Measurements from ENCODE around the gene RYR3.

Gene RYR3

DNA sequence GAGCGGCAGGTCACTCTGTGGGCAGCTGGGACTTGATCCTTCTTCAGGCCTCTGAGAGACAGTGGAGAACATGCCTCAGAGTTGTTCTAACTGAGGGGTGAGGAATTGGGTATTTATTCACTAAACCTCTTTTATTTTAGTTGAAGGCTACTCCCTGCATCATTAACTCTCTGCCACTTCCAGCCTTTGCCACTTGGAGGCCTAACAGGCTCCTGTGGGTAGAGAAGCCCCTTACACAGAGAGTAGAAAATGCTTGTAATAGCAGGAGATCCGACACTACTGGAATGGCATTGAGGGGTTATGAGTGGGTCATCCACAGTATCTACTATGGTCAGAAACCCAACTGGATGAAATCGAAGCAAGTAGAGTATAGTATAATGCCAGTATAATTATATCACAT is 81.7 kb downstream of the RYR3 start:
- DNase-seq, result no peak

GRCh38 chr15:33393546-33393945 is 82.8 kb downstream of the RYR3 start:
- DNase-seq, result no peak

DNA sequence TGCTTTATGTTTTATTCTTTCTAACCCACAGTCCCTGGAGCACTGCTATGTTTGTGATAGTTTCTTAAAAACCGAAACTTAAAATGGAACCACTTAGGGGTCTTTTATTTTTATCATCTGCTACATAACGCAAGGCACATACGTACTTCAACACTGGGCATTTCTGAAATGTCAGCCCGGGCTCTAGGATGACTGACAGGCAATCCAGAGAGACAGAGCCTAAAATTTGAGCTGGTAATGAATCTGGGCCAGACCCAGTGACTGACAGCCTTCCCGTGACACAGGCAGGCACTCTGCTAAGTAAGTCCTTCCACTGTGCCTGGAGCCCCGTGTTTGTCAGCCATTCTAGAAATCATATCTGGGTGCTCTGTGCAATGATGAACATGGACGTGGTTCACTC is 84.6 kb downstream of the RYR3 start:
- no peak for DNase-seq

DNA sequence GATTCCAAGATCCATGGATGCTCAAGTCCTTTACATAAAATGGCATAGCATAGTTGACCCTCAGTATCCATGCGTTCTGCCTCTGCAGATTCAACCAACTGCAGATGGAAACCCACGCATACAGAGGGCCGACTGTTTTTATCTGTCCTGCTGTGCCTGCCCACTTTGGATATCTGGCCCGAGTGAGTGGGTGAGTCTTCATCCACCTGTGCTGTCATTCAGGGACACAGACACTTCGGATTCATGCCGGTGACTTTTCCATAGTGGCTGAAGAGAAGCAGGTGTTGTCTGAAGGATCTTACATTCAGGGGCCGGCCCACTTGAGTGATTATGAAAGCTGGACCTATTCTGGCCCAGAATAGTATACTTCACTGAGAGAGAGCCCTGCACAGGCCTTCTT is 85.1 kb downstream of the RYR3 start:
- no peak for DNase-seq

DNA sequence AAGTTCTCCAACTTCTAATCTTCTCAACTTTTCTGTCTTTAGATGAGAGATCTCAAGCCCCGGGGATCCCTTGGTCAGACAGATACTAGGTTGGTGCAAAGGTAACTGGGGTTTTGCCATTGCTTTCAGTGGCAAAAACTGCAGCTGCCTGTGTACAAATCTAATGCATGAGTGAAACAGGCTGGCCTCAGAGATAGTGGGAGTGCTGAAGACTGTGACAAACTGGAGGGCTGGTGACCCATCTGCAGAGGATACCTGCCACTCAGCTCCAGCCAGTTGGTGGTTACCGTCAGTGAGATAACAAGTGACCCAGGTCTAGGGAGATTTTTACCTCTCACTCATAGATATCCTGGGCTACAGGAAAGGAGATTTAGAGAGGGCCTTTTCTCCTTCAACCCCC is 85.7 kb downstream of the RYR3 start:
- DNase-seq, result no peak

DNA sequence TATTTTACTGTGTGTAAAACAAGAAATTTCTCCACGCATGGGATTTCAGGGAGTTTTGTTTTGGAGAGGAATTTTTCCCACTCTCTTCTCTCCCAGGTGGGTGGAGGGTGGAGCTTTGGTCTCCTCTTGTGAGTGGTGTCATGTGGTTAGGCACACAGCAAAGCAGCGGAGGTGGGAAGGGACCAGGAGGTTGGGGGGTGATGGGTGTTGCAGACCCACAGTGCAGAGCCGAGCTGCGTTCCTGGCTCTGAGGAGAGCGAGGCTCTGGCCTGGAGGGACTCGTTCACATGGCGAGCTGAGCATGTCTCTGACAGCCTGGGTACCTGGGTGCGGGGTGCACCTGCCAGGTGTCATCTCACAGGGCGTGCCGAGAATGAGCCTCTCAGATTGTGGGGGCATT is 87.8 kb downstream of the RYR3 start:
- no peak for DNase-seq

DNA sequence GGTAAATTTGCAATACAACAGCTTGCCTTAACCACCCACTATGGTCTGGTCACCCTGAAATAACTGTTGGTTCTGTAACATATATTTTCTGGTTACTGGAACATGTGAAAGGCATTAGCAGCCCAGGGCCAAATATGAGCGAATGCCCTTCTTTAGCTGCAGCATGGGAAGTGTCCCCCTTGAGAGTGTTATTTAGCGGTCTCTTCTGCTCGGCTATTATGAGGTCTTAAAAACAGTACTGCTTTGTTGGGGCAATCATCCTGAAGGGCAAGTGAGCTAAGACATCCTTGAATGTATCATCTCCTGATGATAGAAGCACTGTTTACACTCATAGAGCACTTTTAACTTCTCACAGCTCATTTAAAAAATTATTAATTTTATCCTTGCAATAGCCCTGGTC is 90.2 kb downstream of the RYR3 start:
- DNase-seq, result no peak

- DNase-seq, result no peak
Observed at GRCh38 chr15:33402600-33402999, 91.8 kb downstream of the RYR3 start.

DNA sequence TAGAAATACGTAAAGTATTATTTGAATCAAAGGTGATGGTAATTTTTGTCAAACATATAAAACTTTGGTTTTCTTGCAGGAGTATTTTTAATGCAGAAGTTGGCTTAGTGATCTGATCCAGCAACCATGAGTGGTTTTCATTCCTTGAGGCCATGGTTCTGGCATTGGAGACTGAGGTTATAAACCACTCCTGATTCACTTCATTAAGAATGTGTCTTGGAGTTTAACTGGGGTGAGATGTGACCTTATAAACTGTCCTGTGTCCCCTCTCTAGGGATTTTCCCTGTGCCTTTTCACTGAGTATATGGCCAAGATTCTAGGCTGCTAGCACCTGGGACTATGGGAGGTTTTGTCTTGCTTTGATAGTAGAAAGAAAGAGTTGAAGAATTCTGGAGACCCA is 94.3 kb downstream of the RYR3 start:
- DNase-seq, result no peak

DNA sequence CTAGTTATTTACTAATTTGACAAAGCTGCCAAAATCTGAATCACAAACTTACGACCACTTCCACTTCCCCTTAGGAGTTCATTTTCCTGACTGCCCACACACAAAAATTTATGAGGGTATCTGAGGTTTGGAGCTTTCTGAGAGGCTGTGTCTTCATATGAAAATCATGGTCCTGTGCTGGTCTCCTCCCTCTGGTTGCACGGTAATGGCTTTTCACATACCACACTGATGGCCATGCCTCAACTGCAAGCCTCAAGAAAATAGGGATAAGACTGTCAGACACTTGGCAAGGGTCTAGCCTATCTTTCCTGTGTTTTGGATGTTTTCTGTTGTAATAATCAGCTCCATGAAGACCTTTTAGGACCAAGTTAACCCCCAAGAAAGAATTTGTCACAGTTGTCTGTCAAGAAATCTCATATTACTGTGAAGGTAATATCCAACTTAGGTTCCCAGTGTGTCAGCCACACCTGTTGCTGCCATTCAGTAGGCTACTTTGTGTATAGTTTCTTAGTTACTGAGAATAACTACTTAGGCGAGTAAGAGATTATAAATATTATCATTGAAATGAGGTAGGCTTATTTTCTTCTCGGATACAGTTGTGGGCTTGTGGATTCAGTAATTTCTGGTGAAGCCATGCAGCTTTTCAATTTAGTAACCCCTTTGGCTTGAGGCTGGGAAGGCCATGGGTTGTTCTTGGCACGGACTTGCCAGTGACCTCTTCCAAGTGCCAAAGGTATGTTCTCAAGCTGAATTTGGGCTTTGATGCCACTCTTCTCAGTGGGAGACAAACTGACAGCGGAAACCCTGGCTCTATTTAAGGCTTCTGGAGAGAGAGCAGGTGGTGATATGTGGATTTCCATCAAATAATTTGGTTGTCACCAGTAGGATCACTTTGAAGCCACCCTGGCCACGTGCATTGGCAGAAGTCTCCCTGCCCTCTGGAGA is 101.1 kb downstream of the RYR3 start:
- DNase-seq, result no peak

DNA sequence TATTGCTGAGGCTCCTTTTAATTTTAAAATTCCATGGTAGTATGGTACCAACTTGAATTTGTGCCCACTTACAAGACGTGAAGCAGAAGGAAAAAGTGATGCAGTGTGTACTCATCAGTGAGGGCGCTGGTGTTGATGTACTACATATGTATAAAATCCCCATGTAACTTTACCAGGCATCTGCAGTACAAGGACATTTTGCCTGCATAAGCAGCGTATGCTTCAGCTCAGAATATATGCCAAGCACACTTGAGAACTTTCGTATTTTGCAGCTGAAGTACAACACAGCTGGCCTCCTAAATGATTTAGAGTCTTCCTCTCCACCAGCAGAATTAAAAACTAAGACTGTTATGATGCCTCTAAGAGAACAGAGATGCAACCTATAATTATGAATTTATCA is 108.9 kb downstream of the RYR3 start:
- DNase-seq, result no peak

- no peak for DNase-seq
Observed at GRCh38 chr15:33424025-33424424, 113.3 kb downstream of the RYR3 start.

DNA sequence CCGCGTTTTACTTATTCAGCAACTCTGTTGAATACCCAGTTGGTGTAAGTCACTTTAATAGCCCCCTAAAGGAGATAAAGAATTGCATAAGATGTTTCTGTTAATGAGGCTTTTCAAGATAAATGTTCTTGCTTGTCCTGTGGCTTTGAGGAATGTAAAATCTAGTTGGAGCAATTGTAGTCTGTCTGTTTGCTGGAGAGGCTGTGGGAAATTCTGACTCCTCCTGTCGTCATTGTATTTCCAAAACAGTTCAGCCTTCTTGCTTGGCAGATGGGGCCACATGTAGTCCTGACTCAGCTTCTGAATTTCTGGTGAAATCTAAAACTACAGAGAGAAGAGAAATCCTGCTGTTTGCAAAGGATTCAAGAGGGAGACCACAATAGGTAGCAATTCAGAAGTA is 114.4 kb downstream of the RYR3 start:
- no peak for DNase-seq

- DNase-seq, result no peak
Observed at GRCh38 chr15:33430577-33430976, 119.8 kb downstream of the RYR3 start.

DNA sequence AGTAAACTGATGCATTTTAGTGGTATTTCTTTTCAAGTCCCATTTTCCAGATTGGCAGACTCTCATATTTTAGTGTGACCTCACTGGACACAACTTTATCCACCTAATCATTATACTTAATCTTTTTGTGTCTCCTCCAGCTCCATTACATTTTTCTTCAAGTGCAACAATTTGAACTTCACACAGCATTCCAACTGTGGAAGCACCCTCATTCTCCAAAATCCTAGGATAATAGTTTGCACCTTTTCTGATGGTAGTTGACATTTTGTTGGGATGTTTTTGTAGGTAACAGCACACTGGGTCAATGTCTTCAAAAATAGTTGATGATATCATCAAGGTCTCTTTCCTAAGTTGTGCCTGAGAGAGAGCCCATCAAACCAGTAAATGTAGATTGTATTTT is 123.1 kb downstream of the RYR3 start:
- DNase-seq, result no peak

DNA sequence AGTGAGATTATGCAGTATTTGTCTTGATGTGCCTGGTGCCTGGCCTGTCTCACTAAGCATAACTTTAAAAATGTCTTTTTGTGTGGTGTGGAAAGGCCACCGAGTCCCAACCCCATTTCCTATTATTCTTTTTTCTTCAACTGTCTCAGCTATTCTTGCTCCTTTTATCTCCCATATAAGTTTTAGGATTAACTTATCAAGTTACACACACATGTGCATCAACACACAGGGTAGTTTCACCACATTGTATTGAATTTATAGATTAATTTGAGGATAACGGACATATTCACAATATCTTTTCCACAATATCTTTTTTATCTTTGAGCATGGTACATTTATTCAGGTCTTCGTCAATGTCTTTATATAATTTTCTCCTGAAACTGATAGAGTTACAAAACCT is 127.6 kb downstream of the RYR3 start:
- DNase-seq, result no peak

DNA sequence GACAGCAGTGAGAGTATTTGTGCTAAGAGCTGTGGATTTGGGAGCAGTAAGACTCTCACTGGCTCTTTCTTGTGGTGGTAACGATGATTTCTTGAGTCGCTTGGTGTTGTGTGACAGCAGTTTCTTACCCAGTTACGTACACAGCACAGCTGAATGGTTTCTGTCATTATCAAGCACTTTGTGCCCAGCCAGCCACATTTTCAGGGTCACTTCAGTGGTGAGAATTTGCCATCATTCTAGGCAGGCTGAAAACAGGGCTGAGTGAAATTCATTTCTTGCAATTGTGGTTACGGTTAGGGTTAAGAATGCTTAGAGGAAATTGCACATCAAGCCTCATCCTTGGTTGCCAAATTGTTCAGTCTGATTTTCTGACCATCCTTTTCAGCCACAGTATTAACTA is 130.1 kb downstream of the RYR3 start:
- no peak for DNase-seq

DNA sequence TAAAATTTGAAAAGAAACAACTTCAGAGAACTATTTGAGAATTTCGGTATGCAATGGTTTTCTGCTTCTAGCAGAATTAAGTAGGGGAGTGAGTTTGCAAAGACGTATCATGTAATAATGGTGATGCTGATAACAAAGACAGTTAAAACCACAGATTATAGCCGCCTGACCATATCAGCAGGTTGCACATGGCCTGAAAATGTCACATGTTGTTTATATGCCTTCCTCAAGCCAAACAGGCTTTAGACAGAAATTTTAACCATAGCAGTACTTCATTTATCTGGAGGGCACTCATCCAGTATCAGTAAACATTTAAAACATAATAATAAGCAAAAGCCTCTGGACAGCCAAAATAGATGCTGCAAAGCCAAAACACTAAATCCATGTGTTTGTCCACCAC is 131.7 kb downstream of the RYR3 start:
- DNase-seq, result no peak

GRCh38 chr15:33443708-33444107 is 132.9 kb downstream of the RYR3 start:
- DNase-seq, result no peak

- DNase-seq, result no peak
Observed at GRCh38 chr15:33445984-33446383, 135.2 kb downstream of the RYR3 start.

- DNase-seq, result no peak
Observed at GRCh38 chr15:33448151-33448550, 137.4 kb downstream of the RYR3 start.

DNA sequence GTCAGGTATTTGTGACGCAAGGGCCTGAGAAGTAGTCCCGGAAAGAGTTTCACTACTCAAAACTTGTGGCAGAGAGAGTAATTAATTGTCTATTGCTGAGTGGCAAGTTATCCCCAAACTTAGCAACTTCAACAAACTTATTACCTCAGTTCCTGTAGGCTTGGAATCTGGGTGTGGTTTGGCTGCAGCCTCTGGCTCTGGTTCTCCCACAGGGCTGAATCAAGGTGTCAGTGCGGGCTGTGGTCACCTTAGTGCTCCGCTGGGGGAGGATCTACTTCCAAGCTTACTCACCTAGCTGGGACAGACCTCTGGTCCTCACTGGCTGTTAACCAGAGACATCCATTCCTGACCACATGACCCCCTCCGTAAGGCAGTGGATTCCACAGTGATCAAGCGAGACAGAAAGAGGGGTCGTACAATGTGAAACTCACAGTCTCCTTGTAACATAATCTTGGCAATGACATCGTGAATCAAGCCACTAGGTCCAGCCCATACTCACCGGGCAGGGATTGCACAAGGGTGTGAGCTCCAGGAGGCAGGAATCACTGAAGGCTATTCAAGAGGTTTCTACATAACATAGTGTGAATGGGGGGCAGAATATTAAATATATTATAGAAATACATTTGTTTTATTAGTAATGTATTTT is 138.3 kb downstream of the RYR3 start:
- DNase-seq, result no peak

- DNase-seq, result no peak
Observed at GRCh38 chr15:33449810-33450209, 139.0 kb downstream of the RYR3 start.

DNA sequence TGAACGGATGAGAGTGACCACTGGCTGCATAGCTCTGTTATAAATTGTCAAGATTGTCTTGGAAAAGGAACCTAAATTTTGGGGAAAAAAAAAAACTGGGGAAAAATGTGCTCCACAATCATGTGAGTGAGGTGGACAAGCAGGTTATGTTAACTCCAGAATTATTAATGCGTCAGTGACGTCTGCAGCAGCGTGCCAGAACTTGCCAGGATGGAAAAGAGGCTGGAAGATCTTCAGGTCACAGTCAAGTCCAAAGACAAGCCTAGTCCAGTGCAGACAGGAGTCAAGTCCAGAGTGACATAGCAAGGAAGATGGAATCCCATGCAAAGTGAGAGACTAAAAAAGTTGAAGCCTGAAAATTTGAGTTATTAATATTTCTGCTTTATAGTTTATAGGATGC is 140.6 kb downstream of the RYR3 start:
- no peak for DNase-seq

GRCh38 chr15:33453761-33454160 is 143.0 kb downstream of the RYR3 start:
- DNase-seq, result no peak

All from activated naive CD4-positive, alpha-beta T cell treated with Interleukin-2 at 50 U/mL for 16 hours (primary cell).